ENCODE data around the gene CYLD. TPM values are rescaled to one million over a fixed set of nuclear protein-coding genes. Genes with fewer than 3 reads are reported as not detected.

Gene CYLD
- total RNA-seq, 2 donors from 2014 or later: 16.5 to 27.5 TPM

GRCh38 chr16:50828164-50828702, 86.3 kb downstream of the CYLD start:
- Histone ChIP-seq H3K36me3 (replicated peaks in 1 of 2; ENCODE audit: insufficient read depth in 1 of 2, low read depth in 2 of 2) (no peaks in the 10 kb centered on the region), H3K27me3 (no peaks in the 10 kb centered on the region), H3K4me1 (no peaks in the 10 kb centered on the region), H3K27ac (no peak overlapping the region), H3K9me3 (no peaks in the 10 kb centered on the region), H3K4me3 (no peak overlapping the region)
- TF ChIP-seq POLR2A (IDR thresholded peaks at IDR 0.05) (no peak), CTCF (IDR thresholded peaks at IDR 0.05) (no peak)
- WGBS, 2 donors: 25 to 38% methylated on average over 1 of the region's 1 CpG
- no peak for ATAC-seq
- no peak for DNase-seq
- intact Hi-C loops (cut with DNase I): no loop called here

GRCh38 chr16:50830698-50831097, 88.8 kb downstream of the CYLD start:
- Histone ChIP-seq H3K36me3 (replicated peaks in 1 of 2; ENCODE audit: insufficient read depth in 1 of 2, low read depth in 2 of 2) (no peaks in the 10 kb centered on the region), H3K4me3 (no peak overlapping the region), H3K27me3 (no peaks in the 10 kb centered on the region), H3K9me3 (no peaks in the 10 kb centered on the region), H3K4me1 (no peaks in the 10 kb centered on the region), H3K27ac (no peak overlapping the region)
- DNase-seq (no peak), ATAC-seq (no peak)
- WGBS, 2 donors: 84 to 94% methylated on average over 5 of the region's 5 CpGs
- intact Hi-C loops (cut with DNase I): no loop called here
- TF ChIP-seq POLR2A (IDR thresholded peaks at IDR 0.05) (no peak), CTCF (IDR thresholded peaks at IDR 0.05) (no peak)

- no peak for ATAC-seq
- H3K36me3 ChIP-seq (replicated peaks in 1 of 2; ENCODE audit: insufficient read depth in 1 of 2, low read depth in 2 of 2): no peaks in the 10 kb centered on the region
- TF ChIP-seq CTCF (IDR thresholded peaks at IDR 0.05) (no peak), POLR2A (IDR thresholded peaks at IDR 0.05) (no peak)
Measured at GRCh38 chr16:50831751-50832150, 89.9 kb downstream of the CYLD start.

GRCh38 chr16:50833929-50834328, 92.0 kb downstream of the CYLD start:
- no peak for DNase-seq
- TF ChIP-seq POLR2A (IDR thresholded peaks at IDR 0.05): no peak
- TF ChIP-seq CTCF (IDR thresholded peaks at IDR 0.05): no peak

More at GRCh38 chr16:50831751-50832150, 89.9 kb downstream of the CYLD start:
- no peak overlapping the region for H3K27ac ChIP-seq
- H3K27me3 ChIP-seq: no peaks in the 10 kb centered on the region
- DNase-seq: no peak
- intact Hi-C loops (cut with DNase I): no loop called here
- 73 to 81% methylated on average over 1 of the region's 1 CpG for WGBS, 2 donors
- no peaks in the 10 kb centered on the region for H3K9me3 ChIP-seq
- no peak overlapping the region for H3K4me3 ChIP-seq
- no peaks in the 10 kb centered on the region for H3K4me1 ChIP-seq

GRCh38 chr16:50834701-50835100, 92.8 kb downstream of the CYLD start:
- no peak for DNase-seq
- H3K36me3 ChIP-seq (replicated peaks in 1 of 2; ENCODE audit: insufficient read depth in 1 of 2, low read depth in 2 of 2): no peaks in the 10 kb centered on the region
- no peak for ATAC-seq
- H3K27ac ChIP-seq: no peak overlapping the region
- intact Hi-C loops (cut with DNase I): no loop called here
- no peaks in the 10 kb centered on the region for H3K27me3 ChIP-seq
- no peak overlapping the region for H3K4me3 ChIP-seq
- TF ChIP-seq CTCF (IDR thresholded peaks at IDR 0.05) (no peak), POLR2A (IDR thresholded peaks at IDR 0.05) (no peak)
- WGBS, 2 donors: 78 to 81% methylated on average over 4 of the region's 4 CpGs
- no peaks in the 10 kb centered on the region for H3K9me3 ChIP-seq
- no peaks in the 10 kb centered on the region for H3K4me1 ChIP-seq

More at GRCh38 chr16:50833929-50834328, 92.0 kb downstream of the CYLD start:
- H3K27ac ChIP-seq: no peak overlapping the region
- no peaks in the 10 kb centered on the region for H3K36me3 ChIP-seq (replicated peaks in 1 of 2; ENCODE audit: insufficient read depth in 1 of 2, low read depth in 2 of 2)
- no peaks in the 10 kb centered on the region for H3K27me3 ChIP-seq
- intact Hi-C loops (cut with DNase I): no loop called here
- ATAC-seq: no peak
- no peaks in the 10 kb centered on the region for H3K9me3 ChIP-seq
- H3K4me1 ChIP-seq: no peaks in the 10 kb centered on the region
- no peak overlapping the region for H3K4me3 ChIP-seq
- 77 to 84% methylated on average over 3 of the region's 3 CpGs for WGBS, 2 donors
